Measurements from ENCODE around the gene TSPAN17.

The TSPAN17 gene

GRCh38 chr5:176660530-176660859 lies 13.2 kb downstream of the TSPAN17 start:
- H3K9ac ChIP-seq (ENCODE audit: low read length), result no peak overlapping the region

GRCh38 chr5:176660860-176661641 lies 13.8 kb downstream of the TSPAN17 start:
- Histone ChIP-seq H3K9ac (ENCODE audit: low read length) (no peak overlapping the region), H3K4me1 (ENCODE audit: control insufficient read depth, insufficient read depth, low read length) (no peaks in the 10 kb centered on the region), H3K27me3 (ENCODE audit: control insufficient read depth, insufficient read depth, low read length) (no peaks in the 10 kb centered on the region), H3K4me3 (ENCODE audit: low read length) (no peak overlapping the region), H3K36me3 (ENCODE audit: control insufficient read depth, insufficient read depth, low read length) (no peaks in the 10 kb centered on the region), H3K27ac (ENCODE audit: low read depth, low read length) (no peak overlapping the region)

More at GRCh38 chr5:176660530-176660859, 13.2 kb downstream of the TSPAN17 start:
- no peaks in the 10 kb centered on the region for H3K4me1 ChIP-seq (ENCODE audit: control insufficient read depth, insufficient read depth, low read length)
- no peaks in the 10 kb centered on the region for H3K36me3 ChIP-seq (ENCODE audit: control insufficient read depth, insufficient read depth, low read length)
- H3K27me3 ChIP-seq (ENCODE audit: control insufficient read depth, insufficient read depth, low read length), result no peaks in the 10 kb centered on the region
- H3K4me3 ChIP-seq (ENCODE audit: low read length), result no peak overlapping the region
- no peak overlapping the region for H3K27ac ChIP-seq (ENCODE audit: low read depth, low read length)

DNA sequence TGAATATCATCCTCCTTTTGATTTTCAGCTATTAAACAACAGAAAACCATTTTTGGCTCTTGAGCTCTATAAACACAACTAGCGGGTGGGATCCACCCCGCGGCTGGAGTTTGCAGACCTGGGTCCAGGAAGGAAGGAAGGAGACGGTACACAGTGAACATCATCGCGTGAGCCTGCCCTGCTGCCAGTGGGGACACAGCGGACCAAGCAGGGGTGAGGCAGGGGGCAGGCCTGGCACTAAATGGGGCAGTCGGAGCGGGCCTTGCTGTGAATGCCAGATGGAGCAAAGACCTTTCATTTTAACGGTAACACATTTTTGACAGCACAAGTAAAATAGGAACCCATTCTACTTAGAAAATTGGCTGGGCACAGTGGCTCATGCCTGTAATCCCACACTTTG lies 14.4 kb downstream of the TSPAN17 start:
- H3K4me1 ChIP-seq (ENCODE audit: control insufficient read depth, insufficient read depth, low read length), result no peaks in the 10 kb centered on the region
- no peaks in the 10 kb centered on the region for H3K27me3 ChIP-seq (ENCODE audit: control insufficient read depth, insufficient read depth, low read length)
- H3K9ac ChIP-seq (ENCODE audit: low read length), result no peak overlapping the region
- H3K27ac ChIP-seq (ENCODE audit: low read depth, low read length), result no peak overlapping the region
- H3K4me3 ChIP-seq (ENCODE audit: low read length), result no peak overlapping the region
- H3K36me3 ChIP-seq (ENCODE audit: control insufficient read depth, insufficient read depth, low read length), result no peaks in the 10 kb centered on the region

- Histone ChIP-seq H3K27me3 (ENCODE audit: control insufficient read depth, insufficient read depth, low read length) (no peaks in the 10 kb centered on the region), H3K4me1 (ENCODE audit: control insufficient read depth, insufficient read depth, low read length) (no peaks in the 10 kb centered on the region)
Measured at GRCh38 chr5:176662371-176663333, 15.4 kb downstream of the TSPAN17 start.

GRCh38 chr5:176663566-176663965 lies 16.3 kb downstream of the TSPAN17 start:
- Histone ChIP-seq H3K36me3 (ENCODE audit: control insufficient read depth, insufficient read depth, low read length) (no peaks in the 10 kb centered on the region), H3K4me1 (ENCODE audit: control insufficient read depth, insufficient read depth, low read length) (no peaks in the 10 kb centered on the region), H3K27ac (ENCODE audit: low read depth, low read length) (no peak overlapping the region), H3K9ac (ENCODE audit: low read length) (no peak overlapping the region), H3K27me3 (ENCODE audit: control insufficient read depth, insufficient read depth, low read length) (no peaks in the 10 kb centered on the region), H3K4me3 (ENCODE audit: low read length) (no peak overlapping the region)

More at GRCh38 chr5:176662371-176663333, 15.4 kb downstream of the TSPAN17 start:
- Histone ChIP-seq H3K4me3 (ENCODE audit: low read length) (no peak overlapping the region), H3K27ac (ENCODE audit: low read depth, low read length) (no peak overlapping the region), H3K36me3 (ENCODE audit: control insufficient read depth, insufficient read depth, low read length) (no peaks in the 10 kb centered on the region), H3K9ac (ENCODE audit: low read length) (no peak overlapping the region)

DNA sequence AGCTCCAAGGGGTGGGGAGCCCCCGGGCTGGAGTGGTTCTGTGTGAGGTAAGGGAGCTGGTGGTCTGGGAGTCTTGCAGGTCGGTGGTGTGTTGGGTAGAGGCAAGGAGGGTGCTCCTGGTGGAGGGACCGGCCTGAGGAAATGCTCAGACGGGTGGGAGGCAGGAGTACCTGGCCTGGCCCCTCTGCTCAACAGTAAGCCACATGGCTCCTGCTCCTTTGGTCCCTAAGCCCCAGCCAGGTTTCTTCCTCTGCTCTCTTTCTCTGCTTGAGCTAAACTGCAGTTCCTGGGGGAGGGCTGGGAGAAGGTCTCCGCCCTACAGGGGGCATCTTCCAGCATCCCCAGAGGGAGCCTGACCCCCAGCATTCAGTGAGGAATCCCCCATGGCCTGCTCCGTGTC lies 17.2 kb downstream of the TSPAN17 start:
- no peak overlapping the region for H3K9ac ChIP-seq (ENCODE audit: low read length)
- H3K27ac ChIP-seq (ENCODE audit: low read depth, low read length), result no peak overlapping the region
- H3K4me3 ChIP-seq (ENCODE audit: low read length), result no peak overlapping the region
- no peaks in the 10 kb centered on the region for H3K4me1 ChIP-seq (ENCODE audit: control insufficient read depth, insufficient read depth, low read length)
- no peaks in the 10 kb centered on the region for H3K27me3 ChIP-seq (ENCODE audit: control insufficient read depth, insufficient read depth, low read length)
- H3K36me3 ChIP-seq (ENCODE audit: control insufficient read depth, insufficient read depth, low read length), result no peaks in the 10 kb centered on the region

GRCh38 chr5:176664886-176665285 lies 17.6 kb downstream of the TSPAN17 start:
- Histone ChIP-seq H3K36me3 (ENCODE audit: control insufficient read depth, insufficient read depth, low read length) (no peaks in the 10 kb centered on the region), H3K27ac (ENCODE audit: low read depth, low read length) (no peak overlapping the region), H3K9ac (ENCODE audit: low read length) (no peak overlapping the region), H3K4me3 (ENCODE audit: low read length) (no peak overlapping the region), H3K4me1 (ENCODE audit: control insufficient read depth, insufficient read depth, low read length) (no peaks in the 10 kb centered on the region), H3K27me3 (ENCODE audit: control insufficient read depth, insufficient read depth, low read length) (no peaks in the 10 kb centered on the region)

GRCh38 chr5:176665517-176665916 lies 18.2 kb downstream of the TSPAN17 start:
- no peak overlapping the region for H3K9ac ChIP-seq (ENCODE audit: low read length)

DNA sequence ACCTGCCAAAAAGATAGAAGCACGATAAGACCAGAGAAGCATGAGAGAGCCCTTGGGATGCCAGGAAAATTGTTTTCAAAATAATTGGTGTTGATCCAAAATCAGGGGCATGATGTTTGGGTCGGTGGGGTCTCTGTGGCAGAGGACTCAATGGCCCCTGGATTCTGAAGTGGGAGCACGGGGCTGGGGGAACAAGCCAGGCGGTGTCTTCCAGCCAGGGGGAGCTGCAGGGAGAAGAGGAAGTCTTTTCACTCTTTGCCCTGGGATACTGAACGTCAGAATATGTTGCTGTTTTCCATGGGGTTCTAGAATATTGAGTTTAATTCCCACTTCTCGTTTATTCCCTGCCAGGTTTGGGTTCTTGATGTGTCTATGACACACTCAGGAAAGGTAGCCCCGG lies 20.4 kb downstream of the TSPAN17 start:
- no peaks in the 10 kb centered on the region for H3K36me3 ChIP-seq (ENCODE audit: control insufficient read depth, insufficient read depth, low read length)
- H3K9ac ChIP-seq (ENCODE audit: low read length), result no peak overlapping the region
- H3K27me3 ChIP-seq (ENCODE audit: control insufficient read depth, insufficient read depth, low read length), result peaks cover 9% of the 10 kb centered on the region
- no peak overlapping the region for H3K27ac ChIP-seq (ENCODE audit: low read depth, low read length)
- H3K4me3 ChIP-seq (ENCODE audit: low read length), result no peak overlapping the region
- H3K4me1 ChIP-seq (ENCODE audit: control insufficient read depth, insufficient read depth, low read length), result no peaks in the 10 kb centered on the region

More at GRCh38 chr5:176665517-176665916, 18.2 kb downstream of the TSPAN17 start:
- H3K27me3 ChIP-seq (ENCODE audit: control insufficient read depth, insufficient read depth, low read length), result peaks cover 2% of the 10 kb centered on the region
- no peak overlapping the region for H3K4me3 ChIP-seq (ENCODE audit: low read length)
- no peaks in the 10 kb centered on the region for H3K36me3 ChIP-seq (ENCODE audit: control insufficient read depth, insufficient read depth, low read length)
- H3K27ac ChIP-seq (ENCODE audit: low read depth, low read length), result no peak overlapping the region
- H3K4me1 ChIP-seq (ENCODE audit: control insufficient read depth, insufficient read depth, low read length), result no peaks in the 10 kb centered on the region

GRCh38 chr5:176670449-176670848 lies 23.2 kb downstream of the TSPAN17 start:
- no peaks in the 10 kb centered on the region for H3K4me1 ChIP-seq (ENCODE audit: control insufficient read depth, insufficient read depth, low read length)
- H3K27ac ChIP-seq (ENCODE audit: low read depth, low read length), result no peak overlapping the region
- no peaks in the 10 kb centered on the region for H3K36me3 ChIP-seq (ENCODE audit: control insufficient read depth, insufficient read depth, low read length)
- H3K9ac ChIP-seq (ENCODE audit: low read length), result no peak overlapping the region
- peaks cover 9% of the 10 kb centered on the region for H3K27me3 ChIP-seq (ENCODE audit: control insufficient read depth, insufficient read depth, low read length)
- no peak overlapping the region for H3K4me3 ChIP-seq (ENCODE audit: low read length)

DNA sequence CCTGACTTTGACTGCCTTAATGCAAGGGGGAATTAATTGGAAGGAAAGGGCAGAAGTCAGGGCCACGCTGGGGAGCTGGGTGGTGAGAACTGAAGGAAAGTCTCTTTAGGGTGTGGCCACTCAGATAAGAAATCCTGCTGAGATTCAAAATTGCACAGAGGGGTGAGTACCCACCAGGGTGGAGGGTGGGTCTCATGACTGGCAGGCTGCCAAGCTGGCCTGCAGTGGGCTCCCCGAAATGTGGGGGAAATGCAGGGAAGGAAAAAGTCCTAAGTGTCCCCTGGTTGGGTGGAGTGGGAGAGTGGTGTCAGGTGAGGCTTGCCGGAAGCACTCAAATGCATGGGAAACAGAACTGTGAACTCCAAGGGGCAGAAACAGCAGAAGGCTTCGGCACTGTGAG lies 24.1 kb downstream of the TSPAN17 start:
- Histone ChIP-seq H3K27me3 (ENCODE audit: control insufficient read depth, insufficient read depth, low read length) (peaks cover 9% of the 10 kb centered on the region), H3K27ac (ENCODE audit: low read depth, low read length) (no peak overlapping the region)

GRCh38 chr5:176671890-176672747 lies 24.8 kb downstream of the TSPAN17 start:
- Histone ChIP-seq H3K9ac (ENCODE audit: low read length) (no peak overlapping the region), H3K4me3 (ENCODE audit: low read length) (no peak overlapping the region), H3K27ac (ENCODE audit: low read depth, low read length) (no peak overlapping the region), H3K27me3 (ENCODE audit: control insufficient read depth, insufficient read depth, low read length) (peaks cover 9% of the 10 kb centered on the region), H3K4me1 (ENCODE audit: control insufficient read depth, insufficient read depth, low read length) (no peaks in the 10 kb centered on the region), H3K36me3 (ENCODE audit: control insufficient read depth, insufficient read depth, low read length) (no peaks in the 10 kb centered on the region)

More for the DNA sequence above, 24.1 kb downstream of the TSPAN17 start:
- H3K36me3 ChIP-seq (ENCODE audit: control insufficient read depth, insufficient read depth, low read length), result no peaks in the 10 kb centered on the region
- H3K4me3 ChIP-seq (ENCODE audit: low read length), result no peak overlapping the region
- no peak overlapping the region for H3K9ac ChIP-seq (ENCODE audit: low read length)
- H3K4me1 ChIP-seq (ENCODE audit: control insufficient read depth, insufficient read depth, low read length), result no peaks in the 10 kb centered on the region
